KMS-11 (cell line): ENCODE measurements around the gene HACD2.

Experiments used
- H2AFZ ChIP-seq: fragments of 200-600 bp; sonication (generic); 2 replicates; pipeline ENCODE4 v1.6.1; 2016; ENCODE audit warnings: antibody characterized with exemption, mixed run types, low read depth
- H3K27ac ChIP-seq: fragments of 200-600 bp; sonication (generic); 2 replicates; pipeline ENCODE4 v1.6.1; 2016; ENCODE audit warnings: mild to moderate bottlenecking, mixed run types
- H3K27me3 ChIP-seq: fragments of 200-600 bp; sonication (generic); 2 replicates; pipeline ENCODE4 v1.6.1; 2017; ENCODE audit warnings: mild to moderate bottlenecking, low read depth, mixed run types, moderate library complexity; ENCODE audit not compliant: insufficient read depth
- H3K36me3 ChIP-seq: fragments of 200-600 bp; sonication (generic); 2 replicates; pipeline ENCODE4 v1.6.1; 2017; ENCODE audit warnings: mild to moderate bottlenecking, mixed run types; ENCODE audit not compliant: insufficient read depth
- H3K4me1 ChIP-seq: fragments of 200-600 bp; sonication (generic); 2 replicates; pipeline ENCODE4 v1.6.1; 2016; ENCODE audit warnings: mild to moderate bottlenecking, low read depth, mixed run types; ENCODE audit not compliant: poor library complexity, severe bottlenecking
- H3K4me2 ChIP-seq: fragments of 200-600 bp; sonication (generic); 2 replicates; pipeline ENCODE4 v1.7.0; 2016; ENCODE audit warnings: mild to moderate bottlenecking, mixed run types
- H3K4me3 ChIP-seq: fragments of 200-600 bp; sonication (generic); IDR thresholded peaks from 2 replicates; pipeline ENCODE4 v1.6.1; 2017; ENCODE audit warnings: low read depth, low read length, mixed read lengths; ENCODE audit not compliant: insufficient read depth
- H3K79me2 ChIP-seq: fragments of 200-600 bp; sonication (generic); 2 replicates; pipeline ENCODE4 v1.6.1; 2016; ENCODE audit warnings: low read depth, mixed run types; ENCODE audit not compliant: insufficient read depth
- H3K9ac ChIP-seq: fragments of 200-600 bp; sonication (generic); 2 replicates; pipeline ENCODE4 v1.6.1; 2016; ENCODE audit warnings: mild to moderate bottlenecking, mixed run types
- H4K20me1 ChIP-seq: fragments of 200-600 bp; sonication (generic); 2 replicates; pipeline ENCODE4 v1.6.1; 2016; ENCODE audit warnings: mild to moderate bottlenecking, mixed run types; ENCODE audit not compliant: insufficient read depth
- TF ChIP-seq, protein P1 (sequence below): fragments of 200-600 bp; sonication (generic); conservative IDR thresholded peaks from 2 replicates; pipeline ENCODE4 v1.6.1; 2017; ENCODE audit warnings: low read depth, mild to moderate bottlenecking, antibody characterized with exemption, low read length, moderate library complexity, mixed read lengths

The HACD2 gene

DNA sequence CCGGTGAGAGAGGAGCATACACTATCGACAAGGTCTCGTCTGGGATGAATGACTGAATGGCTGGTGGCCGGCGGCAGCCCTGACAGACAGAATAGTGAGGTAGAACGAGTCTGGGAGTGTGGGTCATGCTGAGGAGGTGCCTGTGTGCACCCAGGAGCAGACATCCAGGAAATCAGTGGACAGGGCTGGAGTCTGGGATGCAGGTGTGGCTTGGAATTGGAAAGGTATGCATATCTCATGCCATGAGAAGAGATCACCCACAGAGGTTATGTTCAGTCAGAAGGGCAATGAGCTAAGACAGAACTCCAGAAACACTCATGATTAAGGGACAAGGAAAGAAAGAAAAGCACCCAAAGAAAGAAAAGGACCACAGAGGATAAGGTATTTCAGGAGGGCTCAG is 20.8 kb downstream of the HACD2 start:
- Histone ChIP-seq H3K4me3 (no peak overlapping the region), H3K36me3 (no peaks in the 10 kb centered on the region), H3K4me1 (no peaks in the 10 kb centered on the region), H3K27me3 (no peaks in the 10 kb centered on the region), H3K79me2 (no peaks in the 10 kb centered on the region), H3K27ac (no peak overlapping the region), H2AFZ (no peak overlapping the region), H4K20me1 (no peaks in the 10 kb centered on the region), H3K4me2 (no peak overlapping the region), H3K9ac (no peak overlapping the region)
- TF ChIP-seq, protein P1, sequence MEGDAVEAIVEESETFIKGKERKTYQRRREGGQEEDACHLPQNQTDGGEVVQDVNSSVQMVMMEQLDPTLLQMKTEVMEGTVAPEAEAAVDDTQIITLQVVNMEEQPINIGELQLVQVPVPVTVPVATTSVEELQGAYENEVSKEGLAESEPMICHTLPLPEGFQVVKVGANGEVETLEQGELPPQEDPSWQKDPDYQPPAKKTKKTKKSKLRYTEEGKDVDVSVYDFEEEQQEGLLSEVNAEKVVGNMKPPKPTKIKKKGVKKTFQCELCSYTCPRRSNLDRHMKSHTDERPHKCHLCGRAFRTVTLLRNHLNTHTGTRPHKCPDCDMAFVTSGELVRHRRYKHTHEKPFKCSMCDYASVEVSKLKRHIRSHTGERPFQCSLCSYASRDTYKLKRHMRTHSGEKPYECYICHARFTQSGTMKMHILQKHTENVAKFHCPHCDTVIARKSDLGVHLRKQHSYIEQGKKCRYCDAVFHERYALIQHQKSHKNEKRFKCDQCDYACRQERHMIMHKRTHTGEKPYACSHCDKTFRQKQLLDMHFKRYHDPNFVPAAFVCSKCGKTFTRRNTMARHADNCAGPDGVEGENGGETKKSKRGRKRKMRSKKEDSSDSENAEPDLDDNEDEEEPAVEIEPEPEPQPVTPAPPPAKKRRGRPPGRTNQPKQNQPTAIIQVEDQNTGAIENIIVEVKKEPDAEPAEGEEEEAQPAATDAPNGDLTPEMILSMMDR, result no peak

DNA sequence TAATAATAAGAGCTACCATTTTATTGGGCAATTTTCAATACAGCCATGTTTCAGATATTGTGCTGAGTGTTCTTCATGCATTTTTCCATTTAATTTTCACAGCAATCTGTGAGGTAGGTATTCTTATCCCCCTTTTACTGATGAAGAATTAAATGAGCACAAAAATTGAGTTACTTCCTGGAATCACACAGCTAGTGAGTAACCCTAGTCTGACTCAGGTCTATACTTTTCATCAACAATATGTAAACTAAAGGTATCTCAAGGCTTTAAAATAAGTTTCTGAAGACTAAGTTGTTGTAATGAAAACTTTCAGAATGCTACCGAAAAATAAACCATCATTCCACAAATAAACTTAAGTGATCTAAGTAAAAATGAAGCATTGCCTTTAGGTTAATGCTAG is 22.3 kb downstream of the HACD2 start:
- TF ChIP-seq, protein P1, result no peak
- Histone ChIP-seq H3K4me1 (no peaks in the 10 kb centered on the region), H4K20me1 (no peaks in the 10 kb centered on the region), H3K79me2 (no peaks in the 10 kb centered on the region), H3K36me3 (no peaks in the 10 kb centered on the region), H3K27ac (no peak overlapping the region), H3K27me3 (no peaks in the 10 kb centered on the region), H3K4me3 (no peak overlapping the region), H3K4me2 (no peak overlapping the region), H3K9ac (no peak overlapping the region), H2AFZ (no peak overlapping the region)

DNA sequence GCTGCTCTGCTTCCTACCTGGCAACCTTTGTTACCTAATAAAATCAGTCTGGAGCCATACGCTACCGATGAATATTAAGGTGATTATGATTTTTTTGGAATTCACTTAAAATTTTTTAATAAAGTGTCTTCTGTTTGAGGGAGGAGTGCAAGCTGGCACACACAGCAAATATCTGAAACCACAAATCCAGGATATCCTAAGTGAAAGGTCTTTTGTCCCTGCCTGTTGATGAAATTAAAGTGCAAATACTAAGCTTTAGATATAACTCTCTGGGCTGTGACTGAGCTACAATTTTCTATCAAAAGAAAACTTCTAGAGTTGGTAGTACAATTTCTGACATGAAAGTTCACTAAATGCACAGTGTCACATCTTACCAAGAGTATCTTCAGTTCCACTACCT is 23.7 kb downstream of the HACD2 start:
- Histone ChIP-seq H3K4me1 (no peaks in the 10 kb centered on the region), H3K9ac (no peak overlapping the region), H3K27ac (no peak overlapping the region), H3K27me3 (no peaks in the 10 kb centered on the region), H2AFZ (no peak overlapping the region), H3K4me2 (no peak overlapping the region), H3K36me3 (no peaks in the 10 kb centered on the region), H3K79me2 (no peaks in the 10 kb centered on the region), H4K20me1 (no peaks in the 10 kb centered on the region), H3K4me3 (no peak overlapping the region)
- TF ChIP-seq, protein P1, result no peak

DNA sequence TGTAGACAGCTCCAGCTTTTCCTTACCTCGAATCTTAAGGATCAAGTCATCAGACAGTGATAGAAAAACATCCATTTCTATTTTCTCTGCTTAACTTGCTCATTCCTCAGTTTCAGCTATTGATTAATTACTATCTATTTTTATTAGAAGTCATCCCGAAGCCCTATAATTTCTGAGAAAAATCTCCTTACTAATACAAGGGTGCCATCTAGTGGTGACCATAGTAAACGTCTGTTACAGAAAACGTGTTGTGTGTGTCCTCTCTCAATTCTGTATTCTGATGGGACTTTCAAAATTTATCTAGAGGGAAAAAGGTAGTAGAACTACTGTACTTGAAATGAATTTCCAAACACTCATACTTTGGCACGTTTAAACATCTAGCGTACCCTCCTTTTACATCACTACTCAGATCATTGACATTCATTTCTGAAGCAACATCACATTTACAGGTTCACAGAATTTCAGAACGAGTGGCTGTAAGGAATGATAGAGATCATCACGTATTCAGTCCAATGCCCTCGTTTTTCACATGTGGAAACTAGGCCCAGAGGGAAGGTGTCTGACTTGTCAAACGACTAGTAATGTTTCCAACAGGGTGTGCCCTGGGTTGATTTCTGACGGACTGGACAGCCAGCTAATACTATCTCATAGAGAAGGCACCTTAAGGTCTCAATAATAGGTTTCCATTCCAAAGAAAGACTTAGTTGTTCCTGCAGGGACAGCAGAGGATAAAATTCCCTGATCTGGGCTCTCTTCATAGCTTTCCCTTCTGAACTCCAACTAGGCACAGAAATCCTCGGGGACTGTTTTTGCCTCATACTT is 25.6 kb downstream of the HACD2 start:
- Histone ChIP-seq H3K9ac (no peak overlapping the region), H3K4me2 (no peak overlapping the region), H3K27ac (no peak overlapping the region), H3K79me2 (no peaks in the 10 kb centered on the region), H3K36me3 (no peaks in the 10 kb centered on the region), H3K4me1 (no peaks in the 10 kb centered on the region), H2AFZ (no peak overlapping the region), H3K27me3 (no peaks in the 10 kb centered on the region), H3K4me3 (no peak overlapping the region), H4K20me1 (no peaks in the 10 kb centered on the region)
- TF ChIP-seq, protein P1, result peak; percentile 91
